HEK293 (cell line): ENCODE results near the gene CTSF.

ENCODE experiments used
- CTCF ChIA-PET: fragments of 350-600 bp; formaldehyde crosslinking; extraction: SDS; loops from one replicate; lab custom pipeline; 2021; ENCODE audit warnings: antibody characterized with exemption; lab: Yijun Ruan, JAX
- POLR2A ChIA-PET: fragments of 300-600 bp; formaldehyde crosslinking; extraction: SDS; loops from one replicate; lab custom pipeline; 2020; ENCODE audit warnings: antibody characterized with exemption, inconsistent platforms; lab: Yijun Ruan, JAX
- H3K27ac ChIP-seq: fragments of 200-500 bp; sonication (Bioruptor generic); 2 replicates; pipeline ENCODE4 v1.5.1; 2014; ENCODE audit warnings: low read depth, low read length, control low read depth, inconsistent platforms; ENCODE audit errors: extremely low read depth
- H3K36me3 ChIP-seq, 2 experiments: fragments of 200-500 bp in 1 of 2; sonication (Bioruptor generic) in 1 of 2; 1 replicate in 1 of 2; 2 replicates in 1 of 2; pipeline ENCODE4 v1.5.1; 2014 to 2017; ENCODE audit warnings: inconsistent platforms in 2 of 2, low read length in 2 of 2; ENCODE audit not compliant: control insufficient read depth in 2 of 2, insufficient read depth in 1 of 2
- H3K4me1 ChIP-seq: fragments of 200-500 bp; sonication (Bioruptor generic); 2 replicates; pipeline ENCODE4 v1.5.1; 2014; ENCODE audit warnings: mild to moderate bottlenecking, low read length, inconsistent platforms; ENCODE audit not compliant: control insufficient read depth, insufficient read depth
- H3K4me3 ChIP-seq: 2 replicates; pipeline ENCODE4 v1.5.1; 2011; ENCODE audit warnings: low read depth, mild to moderate bottlenecking, control low read depth, low read length, moderate library complexity
- H3K9me3 ChIP-seq: fragments of 200-500 bp; sonication (Bioruptor generic); 2 replicates; pipeline ENCODE4 v1.5.1; 2014; ENCODE audit warnings: low read depth, low read length, inconsistent platforms; ENCODE audit not compliant: control insufficient read depth, insufficient read depth
- FEZF1 ChIP-seq: fragments of 450-650 bp; formaldehyde crosslinking; IDR thresholded peaks from 2 replicates; pipeline ENCODE4 v1.5.1; 2016; ENCODE audit warnings: missing biosample characterization, missing genetic modification characterization
- ZNF239 ChIP-seq: fragments of 450-650 bp; formaldehyde crosslinking; IDR thresholded peaks from 2 replicates; pipeline ENCODE4 v1.5.1; 2016; ENCODE audit warnings: missing biosample characterization, missing genetic modification characterization
- ZNF324 ChIP-seq: fragments of 450-650 bp; formaldehyde crosslinking; IDR thresholded peaks from 2 replicates; pipeline ENCODE4 v1.5.1; 2016; ENCODE audit warnings: missing biosample characterization, missing genetic modification characterization
- ZNF521 ChIP-seq: fragments of 450-650 bp; formaldehyde crosslinking; IDR thresholded peaks from 2 replicates; pipeline ENCODE4 v1.5.1; 2017; ENCODE audit warnings: missing biosample characterization, mild to moderate bottlenecking, missing genetic modification characterization
- ZNF530 ChIP-seq: fragments of 450-650 bp; formaldehyde crosslinking; IDR thresholded peaks from 2 replicates; pipeline ENCODE4 v1.5.1; 2016; ENCODE audit warnings: low read depth, missing biosample characterization, missing genetic modification characterization
- ZNF560 ChIP-seq: fragments of 450-650 bp; formaldehyde crosslinking; IDR thresholded peaks from 2 replicates; pipeline ENCODE4 v1.5.1; 2017; ENCODE audit warnings: missing biosample characterization, missing genetic modification characterization, borderline replicate concordance
- TF ChIP-seq, protein P1 (sequence below): fragments of 450-650 bp; formaldehyde crosslinking; IDR thresholded peaks from 2 replicates; pipeline ENCODE4 v1.5.1; 2016; ENCODE audit warnings: missing biosample characterization, missing genetic modification characterization, borderline replicate concordance
- TF ChIP-seq, protein P2 (sequence below): fragments of 450-650 bp; formaldehyde crosslinking; IDR thresholded peaks from 2 replicates; pipeline ENCODE4 v1.5.1; 2016; ENCODE audit warnings: missing biosample characterization, missing genetic modification characterization
- TF ChIP-seq, protein P3 (sequence below): fragments of 450-650 bp; formaldehyde crosslinking; IDR thresholded peaks from 2 replicates; pipeline ENCODE4 v1.5.1; 2016; ENCODE audit warnings: missing biosample characterization, missing genetic modification characterization
- TF ChIP-seq, protein P4 (sequence below): fragments of 450-650 bp; IDR thresholded peaks from 2 replicates; pipeline ENCODE4 v1.5.1; 2018; ENCODE audit warnings: missing biosample characterization, missing genetic modification characterization
- TF ChIP-seq, protein P5 (sequence below): IDR thresholded peaks from 2 replicates; pipeline ENCODE4 v1.6.1; 2011; ENCODE audit warnings: mild to moderate bottlenecking, low read depth, low read length, borderline replicate concordance
- TF ChIP-seq, protein P6 (sequence below): fragments of 450-650 bp; formaldehyde crosslinking; IDR thresholded peaks from 2 replicates; pipeline ENCODE4 v1.5.1; 2016; ENCODE audit warnings: missing biosample characterization, missing genetic modification characterization
- TF ChIP-seq, protein P7 (sequence below): fragments of 450-650 bp; formaldehyde crosslinking; IDR thresholded peaks from 2 replicates; pipeline ENCODE4 v1.5.1; 2016; ENCODE audit warnings: missing biosample characterization, missing genetic modification characterization

CTSF gene

DNA sequence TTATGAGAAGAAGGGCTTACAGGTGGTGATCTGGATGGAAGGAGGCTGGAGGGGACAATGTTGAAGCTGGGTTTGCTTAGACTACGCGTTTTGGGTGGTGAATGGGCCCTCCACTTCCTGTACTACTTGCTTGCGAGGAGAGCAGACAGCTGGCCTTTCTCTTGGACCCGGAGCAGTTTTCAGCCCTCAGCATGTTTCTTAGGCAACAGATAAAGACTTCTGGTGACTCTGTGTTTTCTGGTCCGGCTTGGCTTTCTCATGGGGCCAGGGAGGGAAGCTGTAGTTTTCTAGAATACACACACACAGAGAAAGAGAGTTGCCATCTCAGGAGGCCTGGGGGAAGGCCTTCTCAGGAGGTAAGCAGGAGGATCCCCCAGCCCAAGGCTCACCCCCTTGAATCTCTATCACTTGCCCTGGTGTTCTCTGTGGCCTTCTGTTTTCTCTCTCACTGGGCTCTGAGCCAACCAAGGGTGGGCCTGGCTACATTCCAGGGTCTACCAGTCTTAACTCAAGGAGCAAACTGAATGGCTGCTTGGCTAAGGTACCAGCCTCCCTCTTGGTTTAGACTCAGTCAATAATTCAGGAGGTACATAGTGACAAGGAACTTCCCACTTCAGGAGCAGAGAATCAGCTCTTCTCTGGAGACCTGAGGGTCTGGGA, 27.0 kb upstream of the CTSF start (continued):
- TF ChIP-seq, protein P1, sequence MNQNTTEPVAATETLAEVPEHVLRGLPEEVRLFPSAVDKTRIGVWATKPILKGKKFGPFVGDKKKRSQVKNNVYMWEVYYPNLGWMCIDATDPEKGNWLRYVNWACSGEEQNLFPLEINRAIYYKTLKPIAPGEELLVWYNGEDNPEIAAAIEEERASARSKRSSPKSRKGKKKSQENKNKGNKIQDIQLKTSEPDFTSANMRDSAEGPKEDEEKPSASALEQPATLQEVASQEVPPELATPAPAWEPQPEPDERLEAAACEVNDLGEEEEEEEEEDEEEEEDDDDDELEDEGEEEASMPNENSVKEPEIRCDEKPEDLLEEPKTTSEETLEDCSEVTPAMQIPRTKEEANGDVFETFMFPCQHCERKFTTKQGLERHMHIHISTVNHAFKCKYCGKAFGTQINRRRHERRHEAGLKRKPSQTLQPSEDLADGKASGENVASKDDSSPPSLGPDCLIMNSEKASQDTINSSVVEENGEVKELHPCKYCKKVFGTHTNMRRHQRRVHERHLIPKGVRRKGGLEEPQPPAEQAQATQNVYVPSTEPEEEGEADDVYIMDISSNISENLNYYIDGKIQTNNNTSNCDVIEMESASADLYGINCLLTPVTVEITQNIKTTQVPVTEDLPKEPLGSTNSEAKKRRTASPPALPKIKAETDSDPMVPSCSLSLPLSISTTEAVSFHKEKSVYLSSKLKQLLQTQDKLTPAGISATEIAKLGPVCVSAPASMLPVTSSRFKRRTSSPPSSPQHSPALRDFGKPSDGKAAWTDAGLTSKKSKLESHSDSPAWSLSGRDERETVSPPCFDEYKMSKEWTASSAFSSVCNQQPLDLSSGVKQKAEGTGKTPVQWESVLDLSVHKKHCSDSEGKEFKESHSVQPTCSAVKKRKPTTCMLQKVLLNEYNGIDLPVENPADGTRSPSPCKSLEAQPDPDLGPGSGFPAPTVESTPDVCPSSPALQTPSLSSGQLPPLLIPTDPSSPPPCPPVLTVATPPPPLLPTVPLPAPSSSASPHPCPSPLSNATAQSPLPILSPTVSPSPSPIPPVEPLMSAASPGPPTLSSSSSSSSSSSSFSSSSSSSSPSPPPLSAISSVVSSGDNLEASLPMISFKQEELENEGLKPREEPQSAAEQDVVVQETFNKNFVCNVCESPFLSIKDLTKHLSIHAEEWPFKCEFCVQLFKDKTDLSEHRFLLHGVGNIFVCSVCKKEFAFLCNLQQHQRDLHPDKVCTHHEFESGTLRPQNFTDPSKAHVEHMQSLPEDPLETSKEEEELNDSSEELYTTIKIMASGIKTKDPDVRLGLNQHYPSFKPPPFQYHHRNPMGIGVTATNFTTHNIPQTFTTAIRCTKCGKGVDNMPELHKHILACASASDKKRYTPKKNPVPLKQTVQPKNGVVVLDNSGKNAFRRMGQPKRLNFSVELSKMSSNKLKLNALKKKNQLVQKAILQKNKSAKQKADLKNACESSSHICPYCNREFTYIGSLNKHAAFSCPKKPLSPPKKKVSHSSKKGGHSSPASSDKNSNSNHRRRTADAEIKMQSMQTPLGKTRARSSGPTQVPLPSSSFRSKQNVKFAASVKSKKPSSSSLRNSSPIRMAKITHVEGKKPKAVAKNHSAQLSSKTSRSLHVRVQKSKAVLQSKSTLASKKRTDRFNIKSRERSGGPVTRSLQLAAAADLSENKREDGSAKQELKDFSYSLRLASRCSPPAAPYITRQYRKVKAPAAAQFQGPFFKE (tag by site-specific recombination): no peak
- TF ChIP-seq, protein P2, sequence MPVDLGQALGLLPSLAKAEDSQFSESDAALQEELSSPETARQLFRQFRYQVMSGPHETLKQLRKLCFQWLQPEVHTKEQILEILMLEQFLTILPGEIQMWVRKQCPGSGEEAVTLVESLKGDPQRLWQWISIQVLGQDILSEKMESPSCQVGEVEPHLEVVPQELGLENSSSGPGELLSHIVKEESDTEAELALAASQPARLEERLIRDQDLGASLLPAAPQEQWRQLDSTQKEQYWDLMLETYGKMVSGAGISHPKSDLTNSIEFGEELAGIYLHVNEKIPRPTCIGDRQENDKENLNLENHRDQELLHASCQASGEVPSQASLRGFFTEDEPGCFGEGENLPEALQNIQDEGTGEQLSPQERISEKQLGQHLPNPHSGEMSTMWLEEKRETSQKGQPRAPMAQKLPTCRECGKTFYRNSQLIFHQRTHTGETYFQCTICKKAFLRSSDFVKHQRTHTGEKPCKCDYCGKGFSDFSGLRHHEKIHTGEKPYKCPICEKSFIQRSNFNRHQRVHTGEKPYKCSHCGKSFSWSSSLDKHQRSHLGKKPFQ (tag by site-specific recombination): no peak
- TF ChIP-seq, protein P3, sequence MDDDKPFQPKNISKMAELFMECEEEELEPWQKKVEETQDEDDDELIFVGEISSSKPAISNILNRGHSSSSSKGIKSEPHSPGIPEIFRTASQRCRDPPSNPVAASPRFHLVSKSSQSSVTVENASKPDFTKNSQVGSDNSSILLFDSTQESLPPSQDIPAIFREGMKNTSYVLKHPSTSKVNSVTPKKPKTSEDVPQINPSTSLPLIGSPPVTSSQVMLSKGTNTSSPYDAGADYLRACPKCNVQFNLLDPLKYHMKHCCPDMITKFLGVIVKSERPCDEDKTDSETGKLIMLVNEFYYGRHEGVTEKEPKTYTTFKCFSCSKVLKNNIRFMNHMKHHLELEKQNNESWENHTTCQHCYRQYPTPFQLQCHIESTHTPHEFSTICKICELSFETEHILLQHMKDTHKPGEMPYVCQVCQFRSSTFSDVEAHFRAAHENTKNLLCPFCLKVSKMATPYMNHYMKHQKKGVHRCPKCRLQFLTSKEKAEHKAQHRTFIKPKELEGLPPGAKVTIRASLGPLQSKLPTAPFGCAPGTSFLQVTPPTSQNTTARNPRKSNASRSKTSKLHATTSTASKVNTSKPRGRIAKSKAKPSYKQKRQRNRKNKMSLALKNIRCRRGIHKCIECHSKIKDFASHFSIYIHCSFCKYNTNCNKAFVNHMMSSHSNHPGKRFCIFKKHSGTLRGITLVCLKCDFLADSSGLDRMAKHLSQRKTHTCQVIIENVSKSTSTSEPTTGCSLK (tag by site-specific recombination): no peak
- TF ChIP-seq, all 188 proteins: peak for 2

DNA sequence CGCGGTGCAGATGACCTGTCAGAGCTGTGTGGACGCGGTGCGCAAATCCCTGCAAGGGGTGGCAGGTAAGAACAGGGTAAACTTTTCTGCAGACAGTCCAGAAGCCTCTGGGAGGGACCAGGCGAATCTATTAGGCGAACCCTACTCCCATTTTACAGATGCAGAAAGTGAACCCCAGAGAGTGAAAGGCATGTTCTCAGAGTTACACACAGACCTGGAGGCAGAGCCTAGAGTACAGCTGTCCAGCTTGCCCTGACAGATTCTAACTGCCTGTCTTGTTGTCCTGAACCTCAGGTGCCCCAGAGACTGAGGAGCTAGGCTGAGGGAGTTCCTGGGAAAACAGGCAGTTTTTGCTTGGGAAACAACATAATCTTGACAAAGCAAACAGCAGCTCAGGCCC, 25.2 kb upstream of the CTSF start:
- Histone ChIP-seq H3K27ac (peak overlapping the region; percentile 11; the same call in 1 of the 2 replicates), H3K36me3 (peaks cover 0 to 14% of the 10 kb centered on the region in 2 experiments; a peak in 2 of 3 replicates), H3K9me3 (no peaks in the 10 kb centered on the region), H3K4me1 (no peaks in the 10 kb centered on the region), H3K4me3 (peak overlapping the region; percentile 67)
- ChIA-PET POLR2A (interaction anchor here (0.9 to 2.4 kb wide), 4 partner anchors 9 to 84 kb away, joined by 3 to 12 read pairs (median 4); partner anchors contain the start of genes ACTN3, RBM4B and ZDHHC24), CTCF (interaction anchor here (0.6 to 2.2 kb wide), 6 partner anchors 16 to 85 kb away, joined by 4 to 16 read pairs (median 6); partner anchors contain the start of genes RBM4B and ZDHHC24)
- TF ChIP-seq, protein P4, sequence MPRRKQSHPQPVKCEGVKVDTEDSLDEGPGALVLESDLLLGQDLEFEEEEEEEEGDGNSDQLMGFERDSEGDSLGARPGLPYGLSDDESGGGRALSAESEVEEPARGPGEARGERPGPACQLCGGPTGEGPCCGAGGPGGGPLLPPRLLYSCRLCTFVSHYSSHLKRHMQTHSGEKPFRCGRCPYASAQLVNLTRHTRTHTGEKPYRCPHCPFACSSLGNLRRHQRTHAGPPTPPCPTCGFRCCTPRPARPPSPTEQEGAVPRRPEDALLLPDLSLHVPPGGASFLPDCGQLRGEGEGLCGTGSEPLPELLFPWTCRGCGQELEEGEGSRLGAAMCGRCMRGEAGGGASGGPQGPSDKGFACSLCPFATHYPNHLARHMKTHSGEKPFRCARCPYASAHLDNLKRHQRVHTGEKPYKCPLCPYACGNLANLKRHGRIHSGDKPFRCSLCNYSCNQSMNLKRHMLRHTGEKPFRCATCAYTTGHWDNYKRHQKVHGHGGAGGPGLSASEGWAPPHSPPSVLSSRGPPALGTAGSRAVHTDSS: no peak
- TF ChIP-seq ZNF324 (tag by site-specific recombination) (no peak), ZNF239 (tag by site-specific recombination) (no peak), FEZF1 (no peak), ZNF521 (no peak), ZNF560 (tag by site-specific recombination) (no peak), ZNF530 (tag by site-specific recombination) (no peak)
- TF ChIP-seq, protein P2 (tag by site-specific recombination): no peak
- TF ChIP-seq, protein P5, sequence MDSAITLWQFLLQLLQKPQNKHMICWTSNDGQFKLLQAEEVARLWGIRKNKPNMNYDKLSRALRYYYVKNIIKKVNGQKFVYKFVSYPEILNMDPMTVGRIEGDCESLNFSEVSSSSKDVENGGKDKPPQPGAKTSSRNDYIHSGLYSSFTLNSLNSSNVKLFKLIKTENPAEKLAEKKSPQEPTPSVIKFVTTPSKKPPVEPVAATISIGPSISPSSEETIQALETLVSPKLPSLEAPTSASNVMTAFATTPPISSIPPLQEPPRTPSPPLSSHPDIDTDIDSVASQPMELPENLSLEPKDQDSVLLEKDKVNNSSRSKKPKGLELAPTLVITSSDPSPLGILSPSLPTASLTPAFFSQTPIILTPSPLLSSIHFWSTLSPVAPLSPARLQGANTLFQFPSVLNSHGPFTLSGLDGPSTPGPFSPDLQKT: no peak
- TF ChIP-seq, protein P6, sequence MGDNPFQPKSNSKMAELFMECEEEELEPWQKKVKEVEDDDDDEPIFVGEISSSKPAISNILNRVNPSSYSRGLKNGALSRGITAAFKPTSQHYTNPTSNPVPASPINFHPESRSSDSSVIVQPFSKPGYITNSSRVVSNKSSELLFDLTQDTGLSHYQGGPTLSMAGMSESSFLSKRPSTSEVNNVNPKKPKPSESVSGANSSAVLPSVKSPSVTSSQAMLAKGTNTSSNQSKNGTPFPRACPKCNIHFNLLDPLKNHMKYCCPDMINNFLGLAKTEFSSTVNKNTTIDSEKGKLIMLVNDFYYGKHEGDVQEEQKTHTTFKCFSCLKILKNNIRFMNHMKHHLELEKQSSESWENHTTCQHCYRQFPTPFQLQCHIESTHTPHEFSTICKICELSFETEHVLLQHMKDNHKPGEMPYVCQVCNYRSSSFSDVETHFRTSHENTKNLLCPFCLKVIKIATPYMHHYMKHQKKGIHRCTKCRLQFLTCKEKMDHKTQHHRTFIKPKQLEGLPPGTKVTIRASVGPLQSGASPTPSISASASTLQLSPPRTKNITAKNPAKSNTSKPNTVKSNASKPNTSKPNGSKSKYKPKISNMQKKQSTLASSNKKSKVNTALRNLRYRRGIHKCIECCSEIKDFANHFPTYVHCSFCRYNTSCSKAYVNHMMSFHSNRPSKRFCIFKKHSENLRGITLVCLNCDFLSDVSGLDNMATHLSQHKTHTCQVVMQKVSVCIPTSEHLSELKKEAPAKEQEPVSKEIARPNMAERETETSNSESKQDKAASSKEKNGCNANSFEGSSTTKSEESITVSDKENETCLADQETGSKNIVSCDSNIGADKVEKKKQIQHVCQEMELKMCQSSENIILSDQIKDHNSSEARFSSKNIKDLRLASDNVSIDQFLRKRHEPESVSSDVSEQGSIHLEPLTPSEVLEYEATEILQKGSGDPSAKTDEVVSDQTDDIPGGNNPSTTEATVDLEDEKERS: no peak
- TF ChIP-seq, protein P7, sequence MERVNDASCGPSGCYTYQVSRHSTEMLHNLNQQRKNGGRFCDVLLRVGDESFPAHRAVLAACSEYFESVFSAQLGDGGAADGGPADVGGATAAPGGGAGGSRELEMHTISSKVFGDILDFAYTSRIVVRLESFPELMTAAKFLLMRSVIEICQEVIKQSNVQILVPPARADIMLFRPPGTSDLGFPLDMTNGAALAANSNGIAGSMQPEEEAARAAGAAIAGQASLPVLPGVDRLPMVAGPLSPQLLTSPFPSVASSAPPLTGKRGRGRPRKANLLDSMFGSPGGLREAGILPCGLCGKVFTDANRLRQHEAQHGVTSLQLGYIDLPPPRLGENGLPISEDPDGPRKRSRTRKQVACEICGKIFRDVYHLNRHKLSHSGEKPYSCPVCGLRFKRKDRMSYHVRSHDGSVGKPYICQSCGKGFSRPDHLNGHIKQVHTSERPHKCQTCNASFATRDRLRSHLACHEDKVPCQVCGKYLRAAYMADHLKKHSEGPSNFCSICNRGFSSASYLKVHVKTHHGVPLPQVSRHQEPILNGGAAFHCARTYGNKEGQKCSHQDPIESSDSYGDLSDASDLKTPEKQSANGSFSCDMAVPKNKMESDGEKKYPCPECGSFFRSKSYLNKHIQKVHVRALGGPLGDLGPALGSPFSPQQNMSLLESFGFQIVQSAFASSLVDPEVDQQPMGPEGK: no peak
